ENCODE results near the gene GAB2.

Gene GAB2

GRCh38 chr11:78251083-78251775 is 166.4 kb downstream of the GAB2 start:
- TF ChIP-seq CTCF (IDR thresholded peaks at IDR 0.05; ENCODE audit: low read depth, low read length, missing control alignments): no peak
- no peak for DNase-seq (ENCODE audit: low read depth)
- H3K4me3 ChIP-seq (ENCODE audit: low read depth, low read length): no peak overlapping the region

DNA sequence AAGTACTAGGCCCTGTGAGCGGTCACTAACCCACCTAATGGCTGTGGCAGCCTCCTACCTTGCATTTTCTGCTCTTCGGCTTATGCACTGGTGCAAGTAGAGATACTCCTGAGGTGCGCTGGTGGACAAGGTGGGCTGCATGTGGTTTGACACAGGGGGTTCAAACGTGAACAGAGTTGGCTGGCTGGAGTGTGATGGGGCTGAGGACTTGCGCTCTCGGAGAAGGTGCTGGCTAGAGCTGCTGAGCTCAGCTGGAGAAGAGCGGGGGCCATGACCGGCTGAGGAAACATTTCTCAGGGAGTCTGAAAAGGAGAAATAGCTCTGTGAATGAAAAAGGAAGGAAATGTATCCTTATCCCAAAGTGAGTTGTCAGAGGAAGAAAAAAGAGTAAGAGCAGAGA is 167.5 kb downstream of the GAB2 start:
- H3K4me3 ChIP-seq (ENCODE audit: low read depth, low read length): no peak overlapping the region
- DNase-seq (ENCODE audit: low read depth): no peak

DNA sequence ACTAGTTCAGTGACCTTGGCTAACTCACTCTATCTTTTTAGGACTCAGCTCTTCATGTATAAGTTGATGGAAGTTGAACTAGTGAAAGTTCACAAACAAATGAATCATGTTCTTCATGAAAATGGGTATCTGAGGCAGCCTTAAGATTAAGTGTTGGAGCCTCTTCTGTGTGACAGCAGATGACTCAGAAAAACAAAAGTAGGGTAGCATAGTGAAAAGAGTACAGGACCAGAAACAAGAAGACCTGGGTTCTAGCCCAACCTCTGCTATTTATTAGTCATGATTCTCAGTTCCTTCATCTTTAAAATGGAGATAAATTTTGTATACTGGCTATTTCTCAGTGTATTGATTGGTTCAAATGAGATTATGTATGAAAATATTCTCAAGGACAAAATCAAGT is 168.7 kb downstream of the GAB2 start:
- no peak for DNase-seq (ENCODE audit: low read depth)
- TF ChIP-seq CTCF (IDR thresholded peaks at IDR 0.05; ENCODE audit: low read depth, low read length, missing control alignments): no peak
- H3K4me3 ChIP-seq (ENCODE audit: low read depth, low read length): no peak overlapping the region

More for the DNA sequence above, 167.5 kb downstream of the GAB2 start:
- no peak for TF ChIP-seq CTCF (IDR thresholded peaks at IDR 0.05; ENCODE audit: low read depth, low read length, missing control alignments)

DNA sequence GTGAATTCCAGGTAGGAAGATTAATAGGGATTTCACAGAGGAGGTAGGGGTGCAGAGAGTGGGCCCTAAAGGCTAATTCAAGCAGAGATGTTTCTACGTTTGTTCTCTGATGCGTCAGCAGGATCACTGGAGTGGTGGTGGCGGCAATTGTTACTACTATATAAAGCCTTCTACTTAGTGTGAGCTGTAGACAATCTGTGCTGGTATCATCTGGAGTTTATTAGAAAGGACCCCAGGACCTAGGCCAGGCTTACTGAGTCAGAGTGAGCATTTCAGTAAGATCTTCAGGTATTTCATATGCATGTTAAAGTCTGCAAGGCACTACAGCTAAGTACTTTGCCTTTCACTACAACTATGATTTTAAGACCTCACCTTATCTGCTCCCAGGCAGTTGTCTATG is 169.4 kb downstream of the GAB2 start:
- no peak overlapping the region for H3K4me3 ChIP-seq (ENCODE audit: low read depth, low read length)
- TF ChIP-seq CTCF (IDR thresholded peaks at IDR 0.05; ENCODE audit: low read depth, low read length, missing control alignments): no peak
- no peak for DNase-seq (ENCODE audit: low read depth)

DNA sequence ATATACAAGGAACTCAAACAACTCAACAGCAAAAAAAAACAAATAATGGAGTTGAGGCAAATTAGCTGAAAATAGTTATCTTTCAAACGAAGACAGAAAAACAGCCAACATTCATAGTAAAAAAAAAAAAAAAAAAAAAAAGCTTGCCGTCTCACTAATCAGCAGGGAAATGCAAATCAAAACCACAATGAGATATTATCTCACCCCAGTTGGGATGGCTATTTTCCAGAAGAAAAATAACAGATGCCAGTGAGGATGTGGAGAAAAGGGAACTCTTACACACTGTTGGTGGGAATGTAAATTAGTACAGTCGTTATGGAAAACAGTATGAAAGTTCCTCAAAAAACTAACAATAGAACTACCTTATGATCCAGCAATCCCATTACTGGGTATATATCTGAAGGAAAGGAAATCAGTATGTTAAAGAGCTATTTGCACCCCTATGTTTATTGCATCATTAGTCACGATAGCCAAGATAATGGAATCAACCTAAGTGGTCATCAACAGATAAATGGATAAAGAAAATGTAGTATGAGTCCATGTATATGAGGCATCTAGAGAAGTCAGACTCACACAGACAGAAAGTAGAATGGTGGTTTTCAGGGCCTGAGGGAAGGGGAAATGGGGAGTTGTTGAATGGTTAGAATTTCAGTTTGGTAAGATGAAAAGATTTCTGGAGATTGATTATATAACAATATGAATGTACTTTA is 172.9 kb downstream of the GAB2 start:
- TF ChIP-seq CTCF (IDR thresholded peaks at IDR 0.05; ENCODE audit: low read depth, low read length, missing control alignments): no peak
- DNase-seq (ENCODE audit: low read depth): no peak

DNA sequence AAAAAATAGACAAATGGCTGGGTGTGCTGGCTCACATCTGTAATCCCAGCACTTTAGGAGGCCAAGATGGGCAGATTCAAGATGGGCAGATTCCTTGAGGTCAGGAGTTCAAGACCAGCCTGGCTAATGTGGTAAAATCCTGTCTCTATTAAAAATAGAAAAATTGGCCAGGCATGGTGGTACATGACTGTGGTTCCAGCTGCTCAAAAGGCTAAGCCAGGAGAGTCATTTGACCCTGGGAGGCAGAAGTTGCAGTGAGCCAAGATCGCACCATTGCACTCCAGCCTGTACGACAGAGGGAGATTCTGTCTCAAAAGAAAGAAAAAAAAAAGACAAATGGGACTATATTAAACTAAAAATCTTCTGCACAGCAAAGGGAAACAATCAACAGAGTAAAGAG is 173.5 kb downstream of the GAB2 start:
- TF ChIP-seq CTCF (IDR thresholded peaks at IDR 0.05; ENCODE audit: low read depth, low read length, missing control alignments): no peak
- DNase-seq (ENCODE audit: low read depth): no peak

More for the DNA sequence above, 172.9 kb downstream of the GAB2 start:
- H3K4me3 ChIP-seq (ENCODE audit: low read depth, low read length): no peak overlapping the region

More for the DNA sequence above, 173.5 kb downstream of the GAB2 start:
- H3K4me3 ChIP-seq (ENCODE audit: low read depth, low read length): no peak overlapping the region
